HEK293T (cell line): ENCODE data around the gene MMP19.
"Not testable (repeated sequence)": the region's sequence is repeated elsewhere in the genome, so short reads cannot be mapped to it uniquely, and the experiment has no call there.

Experiments
- CTCF ChIA-PET: fragments of 350-600 bp; formaldehyde crosslinking; extraction: SDS; loops from one replicate; lab custom pipeline; 2021; ENCODE audit warnings: antibody characterized with exemption, inconsistent platforms; lab: Yijun Ruan, JAX
- POLR2A ChIA-PET: fragments of 350-600 bp; formaldehyde crosslinking; extraction: SDS; loops from one replicate; lab custom pipeline; 2020; ENCODE audit warnings: antibody characterized with exemption, inconsistent platforms; lab: Yijun Ruan, JAX
- DNase-seq: peaks from one replicate; pipeline ENCODE4 v3.0.0; 2012; ENCODE audit warnings: mixed read lengths; ENCODE audit errors: extremely low spot score
- ARNT ChIP-seq: fragments of 450-650 bp; IDR thresholded peaks from 2 replicates; pipeline ENCODE4 v1.6.1; 2017; ENCODE audit warnings: mild to moderate bottlenecking
- BHLHE40 ChIP-seq: fragments of 450-650 bp; IDR thresholded peaks from 2 replicates; pipeline ENCODE4 v1.6.1; 2016; ENCODE audit warnings: mild to moderate bottlenecking, moderate library complexity, borderline replicate concordance
- CTBP1 ChIP-seq: fragments of 450-650 bp; IDR thresholded peaks from 2 replicates; pipeline ENCODE4 v1.6.1; 2016; ENCODE audit warnings: borderline replicate concordance
- ELF4 ChIP-seq: fragments of 450-650 bp; IDR thresholded peaks from 2 replicates; pipeline ENCODE4 v1.6.1; 2017; ENCODE audit warnings: antibody characterized with exemption
- FOXA1 ChIP-seq: fragments of 450-650 bp; IDR thresholded peaks from 2 replicates; pipeline ENCODE4 v1.6.1; 2016; ENCODE audit warnings: mild to moderate bottlenecking
- FOXK2 ChIP-seq: fragments of 450-650 bp; IDR thresholded peaks from 2 replicates; pipeline ENCODE4 v1.6.1; 2016; ENCODE audit warnings: mild to moderate bottlenecking
- FOXM1 ChIP-seq: fragments of 450-650 bp; IDR thresholded peaks from 2 replicates; pipeline ENCODE4 v1.6.1; 2017; ENCODE audit warnings: mild to moderate bottlenecking, borderline replicate concordance
- HDGF ChIP-seq: fragments of 450-650 bp; IDR thresholded peaks from 2 replicates; pipeline ENCODE4 v1.6.1; 2017; ENCODE audit warnings: antibody characterized with exemption, borderline replicate concordance
- L3MBTL2 ChIP-seq: fragments of 450-650 bp; conservative IDR thresholded peaks from 2 replicates; pipeline ENCODE4 v1.6.1; 2016; ENCODE audit warnings: mild to moderate bottlenecking
- LEF1 ChIP-seq: fragments of 450-650 bp; IDR thresholded peaks from 2 replicates; pipeline ENCODE4 v1.6.1; 2017; ENCODE audit warnings: mild to moderate bottlenecking, borderline replicate concordance
- NFRKB ChIP-seq: fragments of 450-650 bp; IDR thresholded peaks from 2 replicates; pipeline ENCODE4 v1.6.1; 2016; ENCODE audit warnings: mild to moderate bottlenecking, moderate library complexity
- PKNOX1 ChIP-seq: fragments of 450-650 bp; IDR thresholded peaks from 2 replicates; pipeline ENCODE4 v1.6.1; 2016
- SP1 ChIP-seq: fragments of 450-650 bp; IDR thresholded peaks from 2 replicates; pipeline ENCODE4 v1.6.1; 2017
- SUZ12 ChIP-seq: fragments of 450-650 bp; IDR thresholded peaks from 2 replicates; pipeline ENCODE4 v1.6.1; 2016; ENCODE audit warnings: mild to moderate bottlenecking
- TARDBP ChIP-seq: fragments of 450-650 bp; IDR thresholded peaks from 2 replicates; pipeline ENCODE4 v1.6.1; 2016
- ZNF384 ChIP-seq: fragments of 450-650 bp; IDR thresholded peaks from 2 replicates; pipeline ENCODE4 v1.6.1; 2016

The MMP19 gene

GRCh38 chr12:55874443-55874842 is 31.7 kb upstream of the MMP19 start:
- ChIA-PET CTCF (no interaction called here), POLR2A (no interaction called here)
- DNase-seq = no peak
- TF ChIP-seq PKNOX1 (no peak), SUZ12 (no peak), LEF1 (no peak), HDGF (no peak), SP1 (no peak), CTBP1 (no peak), FOXK2 (no peak), L3MBTL2 (no peak), FOXM1 (no peak), ARNT (no peak), BHLHE40 (no peak), NFRKB (no peak), ELF4 (no peak), TARDBP (no peak), ZNF384 (no peak), FOXA1 (no peak)

GRCh38 chr12:55866454-55867004 is 23.8 kb upstream of the MMP19 start:
- CTCF ChIA-PET = not testable (repeated sequence)
- POLR2A ChIA-PET = interaction anchor here (0.8 kb wide), 1 partner anchor 108 kb away, joined by 3 read pairs; no protein-coding TSS in a partner anchor

GRCh38 chr12:55865327-55865726 is 22.6 kb upstream of the MMP19 start:
- DNase-seq = no peak
- CTCF ChIA-PET = no interaction called here
- POLR2A ChIA-PET = no interaction called here
- TF ChIP-seq ARNT (no peak), SP1 (no peak), FOXK2 (no peak), NFRKB (no peak)

More at GRCh38 chr12:55866454-55867004, 23.8 kb upstream of the MMP19 start:
- DNase-seq = not testable (repeated sequence)

- CTCF ChIA-PET, DNase-seq: not testable (repeated sequence)
- POLR2A ChIA-PET = interaction anchor here (1.1 kb wide), 1 partner anchor 33 kb away, joined by 3 read pairs; no protein-coding TSS in a partner anchor
These were observed 20.2 kb upstream of the MMP19 start for GRCh38 chr12:55862931-55863330.

- TF ChIP-seq L3MBTL2 (no peak), ARNT (no peak), SUZ12 (no peak), FOXM1 (no peak), ELF4 (no peak), NFRKB (no peak), FOXA1 (no peak), TARDBP (no peak)
- no peak for DNase-seq
- ChIA-PET CTCF (no interaction called here), POLR2A (interaction anchor here (1.0 to 1.1 kb wide), 2 partner anchors 14 to 32 kb away, joined by 3 read pairs; no protein-coding TSS in a partner anchor)
These were observed 19.6 kb upstream of the MMP19 start for GRCh38 chr12:55862286-55862685.

GRCh38 chr12:55861871-55862270 is 19.1 kb upstream of the MMP19 start:
- ChIA-PET CTCF (no interaction called here), POLR2A (interaction anchor here (1.0 kb wide), 1 partner anchor 14 kb away, joined by 3 read pairs; no protein-coding TSS in a partner anchor)
- no peak for TF ChIP-seq FOXK2
- TF ChIP-seq CTBP1 = no peak
- no peak for TF ChIP-seq LEF1
- no peak for TF ChIP-seq ARNT
- TF ChIP-seq TARDBP = no peak
- TF ChIP-seq ZNF384 = no peak
- no peak for TF ChIP-seq ELF4
- TF ChIP-seq BHLHE40 = no peak
- TF ChIP-seq SP1 = no peak
- no peak for TF ChIP-seq PKNOX1
- TF ChIP-seq FOXM1 = no peak
- no peak for TF ChIP-seq FOXA1
- no peak for TF ChIP-seq NFRKB
- no peak for TF ChIP-seq HDGF
- DNase-seq = no peak

GRCh38 chr12:55861396-55861795 is 18.7 kb upstream of the MMP19 start:
- no peak for DNase-seq
- TF ChIP-seq TARDBP = no peak
- TF ChIP-seq ARNT = no peak
- no peak for TF ChIP-seq NFRKB
- no peak for TF ChIP-seq FOXA1
- TF ChIP-seq SUZ12 = no peak
- no peak for TF ChIP-seq ZNF384
- TF ChIP-seq LEF1 = no peak
- TF ChIP-seq ELF4 = no peak
- TF ChIP-seq PKNOX1 = no peak
- TF ChIP-seq BHLHE40 = no peak
- ChIA-PET CTCF (no interaction called here), POLR2A (no interaction called here)
